Mammary epithelial cell (primary cell): ENCODE measurements around the gene CPLANE2.
"Not testable (repeated sequence)": the region's sequence is repeated elsewhere in the genome, so short reads cannot be mapped to it uniquely, and the experiment has no call there.

Experiments used
- CTCF ChIP-seq, 2 donors: IDR thresholded peaks in 1 of 2; conservative IDR thresholded peaks in 1 of 2; 2 replicates each; pipeline ENCODE4 v1.5.1; 2011 to 2012; ENCODE audit warnings: inconsistent platforms in 2 of 2, low read length in 2 of 2, mild to moderate bottlenecking in 2 of 2, control low read depth in 1 of 2, low read depth in 1 of 2; ENCODE audit not compliant: insufficient read depth in 1 of 2; ENCODE audit errors: extremely low read depth in 1 of 2
- EZH2 ChIP-seq: IDR thresholded peaks from 2 replicates; pipeline ENCODE4 v1.6.1; 2012; ENCODE audit warnings: low read length, inconsistent platforms, borderline replicate concordance

- not testable (repeated sequence) for TF ChIP-seq CTCF (conservative IDR thresholded peaks at IDR 0.05 in 1 of 2, IDR thresholded peaks at IDR 0.05 in 1 of 2; ENCODE audit: extremely low read depth in 1 of 2, insufficient read depth in 1 of 2, low read depth in 1 of 2, low read length in 2 of 2); EZH2
These were observed 20.6 kb upstream of the CPLANE2 start for GRCh38 chr1:16257556-16257955.
